Panc1 (cell line): Measurements from ENCODE around the gene MN1. TPM values are rescaled to one million over a fixed set of nuclear protein-coding genes. Genes with fewer than 3 reads are reported as not detected.

ENCODE experiments used
- ATAC-seq: fragments of 200-7000 bp; cut with Tn5 transposase; 2 replicates; pipeline ENCODE4 v1.9.1; 2020; ENCODE audit warnings: mild to moderate bottlenecking, moderate library complexity
- BruUV-seq: library from RNA; stranded (reverse); fragments of 400-500 nt; replicated peaks from 2 replicates; lab custom pipeline; 2021; lab: Mats Ljungman, UMichigan
- CTCF ChIA-PET: fragments of 300-600 bp; sonication (Branson Sonifier 250); formaldehyde crosslinking; loops from one replicate; lab custom pipeline; 2022; ENCODE audit warnings: antibody characterized with exemption; lab: Charles Lee
- POLR2A ChIA-PET: fragments of 300-600 bp; sonication (Branson Sonifier 250); formaldehyde crosslinking; loops from one replicate; lab custom pipeline; 2022; ENCODE audit warnings: antibody characterized with exemption; lab: Charles Lee
- DNase-seq: peaks from one replicate; pipeline ENCODE4 v3.0.0-alpha.2; 2010; ENCODE audit warnings: low read depth, low spot score
- H3K27ac ChIP-seq: 2 replicates; pipeline ENCODE4 v1.5.1; 2011; ENCODE audit warnings: mild to moderate bottlenecking, low read length, inconsistent platforms
- H3K27me3 ChIP-seq: fragments of 200-500 bp; sonication (Bioruptor generic); 2 replicates; pipeline ENCODE4 v1.6.0; 2014; ENCODE audit warnings: low read length, inconsistent platforms; ENCODE audit not compliant: control insufficient read depth, insufficient read depth
- H3K36me3 ChIP-seq: fragments of 200-500 bp; sonication (Bioruptor generic); 2 replicates; pipeline ENCODE4 v1.5.1; 2014; ENCODE audit warnings: inconsistent platforms, mild to moderate bottlenecking, low read length, moderate library complexity; ENCODE audit not compliant: control insufficient read depth, insufficient read depth
- H3K4me1 ChIP-seq: 2 replicates; pipeline ENCODE4 v1.5.1; 2011; ENCODE audit warnings: inconsistent platforms, mild to moderate bottlenecking, low read length, moderate library complexity; ENCODE audit not compliant: control insufficient read depth, insufficient read depth
- H3K4me3 ChIP-seq, 2 experiments: 2 replicates each; pipeline ENCODE4 v1.5.1; 2011 to 2012; ENCODE audit warnings: low read depth in 2 of 2, low read length in 2 of 2, mild to moderate bottlenecking in 2 of 2, inconsistent platforms in 1 of 2, moderate library complexity in 1 of 2
- H3K9me3 ChIP-seq: fragments of 200-500 bp; sonication (Bioruptor generic); 2 replicates; pipeline ENCODE4 v1.5.1; 2014; ENCODE audit warnings: low read depth, mild to moderate bottlenecking, inconsistent platforms, low read length, moderate library complexity; ENCODE audit not compliant: control insufficient read depth, insufficient read depth
- CTCF ChIP-seq: fragments of 450-650 bp; IDR thresholded peaks from 2 replicates; pipeline ENCODE4 v1.5.1; 2017; ENCODE audit warnings: mild to moderate bottlenecking
- POLR2AphosphoS5 ChIP-seq: IDR thresholded peaks from 2 replicates; pipeline ENCODE4 v1.6.1; 2012; ENCODE audit warnings: mild to moderate bottlenecking, low read depth, low read length, moderate library complexity
- REST ChIP-seq, 2 experiments: IDR thresholded peaks; 2 replicates each; pipeline ENCODE4 v1.6.1; 2011 to 2012; ENCODE audit warnings: low read depth in 2 of 2, control low read depth in 1 of 2, low read length in 1 of 2, mild to moderate bottlenecking in 1 of 2, moderate library complexity in 1 of 2; ENCODE audit not compliant: insufficient read depth in 1 of 2
- SIN3A ChIP-seq: IDR thresholded peaks from 2 replicates; pipeline ENCODE4 v1.6.1; 2012; ENCODE audit warnings: low read depth, mild to moderate bottlenecking, low read length, moderate library complexity, borderline replicate concordance; ENCODE audit not compliant: insufficient read depth
- TCF7L2 ChIP-seq: IDR thresholded peaks from 2 replicates; pipeline ENCODE4 v1.6.1; 2011; ENCODE audit warnings: mild to moderate bottlenecking, low read depth, low read length, inconsistent platforms
- in situ Hi-C: cut with HindIII; loops from 2 replicates; pipeline ENCODE4 v1.10.0; 2016; ENCODE audit warnings: low sequenced_read_pairs, low pct_unique_long_range_greater_than_20kb
- intact Hi-C: fragments of 100-400 bp; cut with micrococcal nuclease; formaldehyde crosslinking; loops from one replicate; pipeline ENCODE4 v1.10.0; 2022; ENCODE audit not compliant: unreplicated experiment
- total RNA-seq: library from RNA; stranded (reverse); gene quantifications from one replicate; pipeline ENCODE4 v1.2.1, GENCODE V29; 2021; ENCODE audit not compliant: unreplicated experiment

The MN1 gene
- total RNA-seq, 1 experiment from 2014 or later, result 0.51 TPM

GRCh38 chr22:27794226-27794625 is 7.3 kb downstream of the MN1 start:
- H3K27me3 ChIP-seq, result no peaks in the 10 kb centered on the region
- in situ Hi-C loops, result no loop called here
- intact Hi-C loops, result no loop called here
- DNase-seq, result no peak
- ATAC-seq, result no peak
- POLR2A ChIA-PET, result no interaction called here
- no peaks in the 10 kb centered on the region for H3K4me1 ChIP-seq
- BruUV-seq, result no TSS peak
- H3K36me3 ChIP-seq, result no peaks in the 10 kb centered on the region
- H3K4me3 ChIP-seq, result no peak overlapping the region
- CTCF ChIA-PET, result no interaction called here
- H3K27ac ChIP-seq, result no peak overlapping the region
- TF ChIP-seq TCF7L2 (no peak), CTCF (no peak), SIN3A (no peak), POLR2AphosphoS5 (no peak), REST (IDR thresholded peaks at IDR 0.05; ENCODE audit: insufficient read depth in 1 of 2, low read depth in 2 of 2, low read length in 1 of 2) (no peak)
- no peaks in the 10 kb centered on the region for H3K9me3 ChIP-seq

GRCh38 chr22:27793576-27793975 is 8.0 kb downstream of the MN1 start:
- Histone ChIP-seq H3K9me3 (no peaks in the 10 kb centered on the region), H3K36me3 (no peaks in the 10 kb centered on the region), H3K4me1 (no peaks in the 10 kb centered on the region), H3K27ac (no peak overlapping the region), H3K4me3 (no peak overlapping the region), H3K27me3 (no peaks in the 10 kb centered on the region)
- intact Hi-C loops, result no loop called here
- in situ Hi-C loops, result no loop called here
- DNase-seq (no peak), ATAC-seq (no peak)
- TF ChIP-seq SIN3A, result no peak
- TF ChIP-seq POLR2AphosphoS5, result no peak
- TF ChIP-seq REST (IDR thresholded peaks at IDR 0.05; ENCODE audit: insufficient read depth in 1 of 2, low read depth in 2 of 2, low read length in 1 of 2), result no peak
- TF ChIP-seq TCF7L2, result no peak
- TF ChIP-seq CTCF, result no peak
- no TSS peak for BruUV-seq
- CTCF ChIA-PET, result no interaction called here
- POLR2A ChIA-PET, result no interaction called here
